Liver (tissue), 9 donors: ENCODE data around the gene LILRA2. TPM values are rescaled to one million over a fixed set of nuclear protein-coding genes. Genes with fewer than 3 reads are reported as not detected.

Experiments used
- DNase-seq: peaks from one replicate; pipeline ENCODE4 v3.0.0-alpha.2; 2017; ENCODE audit warnings: low spot score
- H3K27ac ChIP-seq, 2 donors: one replicate each; pipeline ENCODE4 v1.7.0; 2013; ENCODE audit warnings: inconsistent platforms in 2 of 2, low read length in 2 of 2, control low read depth in 1 of 2, low read depth in 1 of 2, mild to moderate bottlenecking in 1 of 2
- H3K27me3 ChIP-seq, 4 donors: one replicate each; pipeline versions ENCODE4 v1.6.1 to v1.7.0; 2013; ENCODE audit warnings: low read length in 3 of 4, inconsistent platforms in 1 of 4, mild to moderate bottlenecking in 1 of 4, moderate library complexity in 1 of 4; ENCODE audit not compliant: control insufficient read depth in 4 of 4, insufficient read depth in 4 of 4
- H3K36me3 ChIP-seq, 4 donors: one replicate each; pipeline versions ENCODE4 v1.6.1 to v1.7.0; 2013; ENCODE audit warnings: low read length in 3 of 4, mild to moderate bottlenecking in 3 of 4, low read depth in 1 of 4, moderate library complexity in 1 of 4; ENCODE audit not compliant: control insufficient read depth in 4 of 4, insufficient read depth in 3 of 4
- H3K4me1 ChIP-seq, 4 donors: one replicate each; pipeline versions ENCODE4 v1.6.1 to v1.7.0; 2013; ENCODE audit warnings: low read length in 3 of 4, mild to moderate bottlenecking in 3 of 4, moderate library complexity in 1 of 4; ENCODE audit not compliant: control insufficient read depth in 4 of 4, insufficient read depth in 4 of 4
- H3K4me3 ChIP-seq, 3 donors: one replicate each; pipeline versions ENCODE4 v1.6.1 to v1.7.0; 2013; ENCODE audit warnings: low read length in 3 of 3, control low read depth in 1 of 3, low read depth in 1 of 3, mild to moderate bottlenecking in 1 of 3
- H3K9ac ChIP-seq, 2 donors: one replicate each; pipeline ENCODE4 v1.7.0; 2013; ENCODE audit warnings: low read length in 2 of 2, mild to moderate bottlenecking in 2 of 2, moderate library complexity in 2 of 2, control low read depth in 1 of 2, low read depth in 1 of 2
- H3K9me3 ChIP-seq, 4 donors: one replicate each; pipeline versions ENCODE4 v1.6.1 to v1.7.0; 2013; ENCODE audit warnings: low read length in 3 of 4; ENCODE audit not compliant: control insufficient read depth in 4 of 4
- EGR1 ChIP-seq, 2 donors: IDR thresholded peaks; 2 replicates each; pipeline ENCODE4 v1.6.1; 2016 to 2018; ENCODE audit warnings: antibody characterized with exemption in 2 of 2, low read depth in 2 of 2
- FOXA1 ChIP-seq: IDR thresholded peaks from 2 replicates; pipeline ENCODE4 v1.6.1; 2016; ENCODE audit warnings: antibody characterized with exemption
- FOXA2 ChIP-seq: IDR thresholded peaks from 2 replicates; pipeline ENCODE4 v1.6.1; 2016; ENCODE audit warnings: antibody characterized with exemption
- GABPA ChIP-seq, 2 donors: IDR thresholded peaks in 1 of 2; conservative IDR thresholded peaks in 1 of 2; 2 replicates each; pipeline ENCODE4 v1.6.1; 2016; ENCODE audit warnings: antibody characterized with exemption in 2 of 2, mild to moderate bottlenecking in 1 of 2, moderate library complexity in 1 of 2
- HNF4A ChIP-seq, 2 donors: conservative IDR thresholded peaks; 2 replicates each; pipeline ENCODE4 v1.6.1; 2016; ENCODE audit warnings: antibody characterized with exemption in 2 of 2, mild to moderate bottlenecking in 2 of 2
- HNF4G ChIP-seq: IDR thresholded peaks from 2 replicates; pipeline ENCODE4 v1.6.1; 2016; ENCODE audit warnings: antibody characterized with exemption
- JUND ChIP-seq, 2 donors: IDR thresholded peaks; 2 replicates each; pipeline ENCODE4 v1.6.1; 2016; ENCODE audit warnings: antibody characterized with exemption in 2 of 2
- NR2F2 ChIP-seq: IDR thresholded peaks from 2 replicates; pipeline ENCODE4 v1.6.1; 2016; ENCODE audit warnings: antibody characterized with exemption
- RAD21 ChIP-seq, 2 donors: IDR thresholded peaks; 2 replicates each; pipeline ENCODE4 v1.6.1; 2016; ENCODE audit warnings: antibody characterized with exemption in 2 of 2, mild to moderate bottlenecking in 2 of 2
- RXRA ChIP-seq, 2 donors: IDR thresholded peaks; 2 replicates each; pipeline ENCODE4 v1.6.1; 2017 to 2018; ENCODE audit warnings: antibody characterized with exemption in 2 of 2, mild to moderate bottlenecking in 1 of 2
- SP1 ChIP-seq: IDR thresholded peaks from 2 replicates; pipeline ENCODE4 v1.6.1; 2018; ENCODE audit warnings: antibody characterized with exemption, mild to moderate bottlenecking
- TAF1 ChIP-seq: conservative IDR thresholded peaks from 2 replicates; pipeline ENCODE4 v1.6.1; 2016; ENCODE audit warnings: antibody characterized with exemption, mild to moderate bottlenecking
- YY1 ChIP-seq: IDR thresholded peaks from 2 replicates; pipeline ENCODE4 v1.6.1; 2016; ENCODE audit warnings: antibody characterized with exemption, mild to moderate bottlenecking
- WGBS: extraction: QIAGEN DNeasy Blood & Tissue Kit; methylation state at CpG from one replicate; pipeline ENCODE4 v1.1.7; 2013; 5-methylcytosine and 5-hydroxymethylcytosine counted together
- polyA plus RNA-seq, 2 donors: library from polyadenylated mRNA; stranded (reverse) in 1 of 2; unstranded in 1 of 2; fragments of 200-250 nt in 1 of 2; fragments of >200 nt in 1 of 2; fragmentation: Nextera tagmentation in 1 of 2; extraction: Ambion mirVana in 1 of 2; gene quantifications; one replicate each; pipeline versions ENCODE4 v1.2.1 to v1.2.3, GENCODE V29; 2013 to 2015
- total RNA-seq, 2 donors: library from RNA; depleted of rRNA; stranded (reverse); fragments of >200 nt; gene quantifications; one replicate each; pipeline ENCODE4 v1.2.3, GENCODE V29; 2014
- TF ChIP-seq, protein P1 (sequence below): fragments of 150-350 bp; IDR thresholded peaks from 2 replicates; pipeline ENCODE4 v1.5.1; 2017; ENCODE audit warnings: improper control_type of control experiment, low read depth, low read length; ENCODE audit not compliant: missing input control
- TF ChIP-seq, protein P2 (sequence below): IDR thresholded peaks from 2 replicates; pipeline ENCODE4 v1.6.1; 2016; ENCODE audit warnings: antibody characterized with exemption
- TF ChIP-seq, protein P3 (sequence below): IDR thresholded peaks from 2 replicates; pipeline ENCODE4 v1.6.1; 2016; ENCODE audit warnings: antibody characterized with exemption
- TF ChIP-seq, protein P4 (sequence below): IDR thresholded peaks from 2 replicates; pipeline ENCODE4 v1.6.1; 2016; ENCODE audit warnings: antibody characterized with exemption
- donor health status: healthy.
- donor health status: healthy.
- donor health status: healthy.
- donor health status: healthy.
- donor health status: healthy.

The LILRA2 gene
- total and polyA plus RNA-seq, 4 donors, result 1.3 to 8.2 (median 4.1) TPM

DNA sequence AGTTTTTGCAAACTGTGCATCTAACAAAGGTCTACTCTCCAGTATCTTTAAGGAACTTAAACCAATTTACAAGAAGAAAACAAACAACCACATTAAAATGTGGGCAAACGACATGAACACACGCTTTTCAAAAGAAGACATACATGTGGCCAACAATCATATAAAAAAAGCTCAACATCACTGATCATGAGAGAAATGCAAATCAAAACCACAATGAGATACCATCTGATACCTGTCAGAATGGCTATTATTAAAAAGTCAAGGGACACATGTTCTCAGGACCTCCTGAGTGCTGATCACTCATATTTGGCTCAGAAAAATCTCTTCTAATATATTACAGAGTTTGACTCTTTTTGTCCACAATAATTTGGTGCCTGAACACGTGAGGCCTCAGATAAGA, 42.5 kb downstream of the LILRA2 start:
- H3K36me3 ChIP-seq, result no peaks in the 10 kb centered on the region
- no peak for DNase-seq
- TF ChIP-seq, protein P1, sequence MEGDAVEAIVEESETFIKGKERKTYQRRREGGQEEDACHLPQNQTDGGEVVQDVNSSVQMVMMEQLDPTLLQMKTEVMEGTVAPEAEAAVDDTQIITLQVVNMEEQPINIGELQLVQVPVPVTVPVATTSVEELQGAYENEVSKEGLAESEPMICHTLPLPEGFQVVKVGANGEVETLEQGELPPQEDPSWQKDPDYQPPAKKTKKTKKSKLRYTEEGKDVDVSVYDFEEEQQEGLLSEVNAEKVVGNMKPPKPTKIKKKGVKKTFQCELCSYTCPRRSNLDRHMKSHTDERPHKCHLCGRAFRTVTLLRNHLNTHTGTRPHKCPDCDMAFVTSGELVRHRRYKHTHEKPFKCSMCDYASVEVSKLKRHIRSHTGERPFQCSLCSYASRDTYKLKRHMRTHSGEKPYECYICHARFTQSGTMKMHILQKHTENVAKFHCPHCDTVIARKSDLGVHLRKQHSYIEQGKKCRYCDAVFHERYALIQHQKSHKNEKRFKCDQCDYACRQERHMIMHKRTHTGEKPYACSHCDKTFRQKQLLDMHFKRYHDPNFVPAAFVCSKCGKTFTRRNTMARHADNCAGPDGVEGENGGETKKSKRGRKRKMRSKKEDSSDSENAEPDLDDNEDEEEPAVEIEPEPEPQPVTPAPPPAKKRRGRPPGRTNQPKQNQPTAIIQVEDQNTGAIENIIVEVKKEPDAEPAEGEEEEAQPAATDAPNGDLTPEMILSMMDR, result no peak
- TF ChIP-seq RXRA (IDR thresholded peaks at IDR 0.05) (no peak), FOXA1 (no peak), NR2F2 (no peak), RAD21 (IDR thresholded peaks at IDR 0.05) (no peak), TAF1 (no peak)
- no peaks in the 10 kb centered on the region for H3K4me1 ChIP-seq
- H3K27me3 ChIP-seq, result no peaks in the 10 kb centered on the region
- H3K9ac ChIP-seq, result no peak overlapping the region
- no peak overlapping the region for H3K27ac ChIP-seq
- WGBS, result 54% methylated on average over 3 of the region's 3 CpGs
- H3K4me3 ChIP-seq, result no peak overlapping the region
- H3K9me3 ChIP-seq, result peaks cover 0 to 4% (median 0%) of the 10 kb centered on the region in 4 donors

- TF ChIP-seq EGR1 (IDR thresholded peaks at IDR 0.05; ENCODE audit: low read depth in 2 of 2) (no peak), FOXA1 (no peak), RXRA (IDR thresholded peaks at IDR 0.05) (no peak), NR2F2 (no peak), HNF4A (conservative IDR thresholded peaks at IDR 0.05) (no peak), GABPA (IDR thresholded peaks at IDR 0.05 in 1 of 2, conservative IDR thresholded peaks at IDR 0.05 in 1 of 2) (no peak), RAD21 (IDR thresholded peaks at IDR 0.05) (no peak), YY1 (no peak), FOXA2 (no peak), TAF1 (no peak), HNF4G (no peak), SP1 (no peak), JUND (IDR thresholded peaks at IDR 0.05) (no peak)
- TF ChIP-seq, protein P2, sequence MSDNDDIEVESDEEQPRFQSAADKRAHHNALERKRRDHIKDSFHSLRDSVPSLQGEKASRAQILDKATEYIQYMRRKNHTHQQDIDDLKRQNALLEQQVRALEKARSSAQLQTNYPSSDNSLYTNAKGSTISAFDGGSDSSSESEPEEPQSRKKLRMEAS, result no peak
- TF ChIP-seq, protein P3, sequence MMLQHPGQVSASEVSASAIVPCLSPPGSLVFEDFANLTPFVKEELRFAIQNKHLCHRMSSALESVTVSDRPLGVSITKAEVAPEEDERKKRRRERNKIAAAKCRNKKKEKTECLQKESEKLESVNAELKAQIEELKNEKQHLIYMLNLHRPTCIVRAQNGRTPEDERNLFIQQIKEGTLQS, result no peak
- TF ChIP-seq, protein P4, sequence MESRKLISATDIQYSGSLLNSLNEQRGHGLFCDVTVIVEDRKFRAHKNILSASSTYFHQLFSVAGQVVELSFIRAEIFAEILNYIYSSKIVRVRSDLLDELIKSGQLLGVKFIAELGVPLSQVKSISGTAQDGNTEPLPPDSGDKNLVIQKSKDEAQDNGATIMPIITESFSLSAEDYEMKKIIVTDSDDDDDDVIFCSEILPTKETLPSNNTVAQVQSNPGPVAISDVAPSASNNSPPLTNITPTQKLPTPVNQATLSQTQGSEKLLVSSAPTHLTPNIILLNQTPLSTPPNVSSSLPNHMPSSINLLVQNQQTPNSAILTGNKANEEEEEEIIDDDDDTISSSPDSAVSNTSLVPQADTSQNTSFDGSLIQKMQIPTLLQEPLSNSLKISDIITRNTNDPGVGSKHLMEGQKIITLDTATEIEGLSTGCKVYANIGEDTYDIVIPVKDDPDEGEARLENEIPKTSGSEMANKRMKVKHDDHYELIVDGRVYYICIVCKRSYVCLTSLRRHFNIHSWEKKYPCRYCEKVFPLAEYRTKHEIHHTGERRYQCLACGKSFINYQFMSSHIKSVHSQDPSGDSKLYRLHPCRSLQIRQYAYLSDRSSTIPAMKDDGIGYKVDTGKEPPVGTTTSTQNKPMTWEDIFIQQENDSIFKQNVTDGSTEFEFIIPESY, result no peak
- Histone ChIP-seq H3K4me3 (no peak overlapping the region), H3K9me3 (no peaks in the 10 kb centered on the region), H3K27ac (no peak overlapping the region), H3K4me1 (no peaks in the 10 kb centered on the region), H3K9ac (no peak overlapping the region), H3K36me3 (no peaks in the 10 kb centered on the region), H3K27me3 (no peaks in the 10 kb centered on the region)
- no peak for DNase-seq
- 51% methylated on average over 5 of the region's 5 CpGs for WGBS
Measured at GRCh38 chr19:54616821-54617560, 43.4 kb downstream of the LILRA2 start.
